Right forelimb (tissue), 1 donor: ENCODE measurements around the gene MSLN.

ENCODE experiments used
- DNase-seq: peaks from one replicate; pipeline ENCODE4 v3.0.0-alpha.2; 2018

The MSLN gene

GRCh38 chr16:778447-778846, 17.9 kb downstream of the MSLN start:
- no peak for DNase-seq

GRCh38 chr16:778909-779527, 18.5 kb downstream of the MSLN start:
- no peak for DNase-seq

DNA sequence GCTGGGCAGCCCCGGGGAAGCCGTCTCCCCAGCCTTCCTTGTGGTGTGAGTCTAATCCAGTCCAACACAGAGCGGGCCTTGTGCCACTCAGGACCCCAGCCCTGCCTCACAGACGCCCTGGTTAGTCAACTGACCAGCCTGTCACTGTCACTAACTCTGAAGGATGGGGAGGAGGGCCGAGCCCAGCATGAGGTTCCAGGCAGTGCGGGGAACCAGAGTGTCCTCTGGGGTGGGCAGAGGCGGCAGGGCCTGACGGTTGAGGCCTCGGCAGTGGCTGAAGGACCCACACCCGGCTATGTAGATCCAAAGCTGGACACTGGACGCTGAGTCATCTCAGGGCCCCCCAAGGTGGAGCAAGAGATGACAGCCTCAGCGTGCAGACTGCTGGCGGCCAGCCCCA, 19.0 kb downstream of the MSLN start:
- DNase-seq: no peak

DNA sequence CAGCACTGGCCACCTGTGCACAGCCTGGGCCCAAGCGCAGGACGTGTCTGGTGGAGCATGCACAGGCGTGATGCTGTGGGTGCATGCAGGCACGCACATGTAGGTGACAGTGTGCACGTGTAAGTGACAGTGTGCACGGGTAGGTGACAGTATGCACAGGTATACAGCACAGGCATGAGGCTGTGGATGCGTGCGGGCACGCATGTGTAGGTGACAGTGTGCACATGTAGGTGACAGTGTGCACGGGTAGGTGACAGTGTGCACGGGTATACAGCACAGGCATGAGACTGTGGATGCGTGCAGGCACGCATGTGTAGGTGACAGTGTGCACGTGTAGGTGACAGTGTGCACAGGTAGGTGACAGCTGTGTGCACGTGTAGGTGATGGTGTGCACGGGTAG, 19.8 kb downstream of the MSLN start:
- DNase-seq: no peak

GRCh38 chr16:781346-782010, 20.9 kb downstream of the MSLN start:
- DNase-seq: no peak

GRCh38 chr16:782258-782657, 21.7 kb downstream of the MSLN start:
- no peak for DNase-seq

GRCh38 chr16:782766-783403, 22.4 kb downstream of the MSLN start:
- no peak for DNase-seq

GRCh38 chr16:783404-784161, 23.0 kb downstream of the MSLN start:
- no peak for DNase-seq

- no peak for DNase-seq
Observed at GRCh38 chr16:784431-784830, 23.9 kb downstream of the MSLN start.

DNA sequence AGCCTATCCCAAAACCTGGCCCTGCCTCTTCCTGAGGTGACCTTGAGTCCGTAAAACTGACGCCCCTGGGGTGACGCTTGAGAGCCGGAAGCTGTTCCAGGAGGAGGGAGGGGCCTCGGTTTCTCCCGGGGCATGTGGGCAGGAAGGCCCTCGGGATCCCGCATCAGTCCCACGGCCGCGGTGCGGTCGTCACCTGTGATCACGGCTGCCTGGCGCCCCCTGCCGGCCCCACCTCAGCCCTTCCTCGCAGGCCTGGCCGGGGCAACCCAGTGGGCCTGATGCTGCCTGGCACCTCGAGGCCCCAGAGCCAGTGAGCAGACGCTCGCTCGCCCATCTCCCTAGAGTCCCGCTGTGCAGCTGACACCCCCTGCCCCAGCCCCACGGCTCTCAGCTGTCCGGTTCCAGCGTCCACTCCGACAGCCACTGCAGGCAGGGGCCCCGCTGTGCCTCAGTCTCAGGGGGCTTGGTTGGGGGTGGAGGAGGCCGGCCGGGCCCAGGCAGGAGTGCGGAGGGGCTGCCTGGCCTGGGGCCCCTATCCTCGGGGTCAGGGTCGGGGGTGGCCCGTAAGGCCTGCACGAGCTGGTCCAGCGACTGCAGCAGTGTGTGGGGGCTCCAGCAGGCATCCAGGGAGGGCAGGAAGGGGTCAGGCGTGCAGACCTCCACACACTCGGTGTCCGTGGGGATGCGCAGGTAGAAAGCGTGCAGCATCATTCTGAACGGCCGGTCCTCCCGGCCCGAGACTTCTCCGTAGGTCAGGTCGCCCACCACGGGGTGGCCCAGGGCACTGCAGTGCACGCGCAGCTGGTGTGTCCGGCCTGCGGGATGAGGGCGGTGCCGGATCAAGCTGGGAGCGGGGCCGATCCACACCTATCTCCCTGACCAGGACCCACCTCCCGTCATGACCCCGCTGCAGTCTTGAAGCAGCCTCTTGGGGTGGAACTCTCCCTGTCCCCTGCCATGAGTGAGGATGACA, 25.3 kb downstream of the MSLN start:
- no peak for DNase-seq

DNA sequence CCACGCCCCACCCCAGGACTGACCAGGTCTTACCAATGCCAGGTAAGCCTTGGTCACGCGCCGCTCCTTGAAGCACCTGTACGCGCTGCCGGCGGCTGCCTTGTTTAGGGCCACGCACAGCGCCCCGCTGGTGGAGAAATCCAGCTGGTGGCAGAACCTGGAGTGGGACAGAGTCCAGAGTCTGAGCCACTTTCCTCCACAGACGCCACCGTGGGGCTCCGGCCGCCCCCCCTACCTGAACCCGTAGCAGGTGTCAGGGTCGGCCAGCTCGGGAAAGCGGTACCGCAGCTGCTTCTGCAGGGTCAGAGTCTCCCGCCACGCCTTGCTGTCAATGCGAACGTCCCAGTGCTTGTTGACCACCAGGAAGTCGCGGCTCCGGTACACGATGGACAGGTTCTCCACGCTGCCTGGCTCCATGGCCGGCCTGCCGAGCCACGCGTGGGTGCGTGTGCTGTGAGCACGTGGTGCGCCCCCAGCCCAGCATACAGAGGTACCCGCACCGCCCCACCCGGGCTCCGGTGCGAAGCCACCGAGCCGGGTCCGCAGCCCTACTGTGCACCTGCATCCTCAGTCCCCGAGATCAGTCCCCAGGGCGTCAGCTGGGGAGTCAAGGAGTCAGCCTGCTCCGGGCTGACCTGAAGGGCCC, 26.9 kb downstream of the MSLN start:
- DNase-seq: no peak

DNA sequence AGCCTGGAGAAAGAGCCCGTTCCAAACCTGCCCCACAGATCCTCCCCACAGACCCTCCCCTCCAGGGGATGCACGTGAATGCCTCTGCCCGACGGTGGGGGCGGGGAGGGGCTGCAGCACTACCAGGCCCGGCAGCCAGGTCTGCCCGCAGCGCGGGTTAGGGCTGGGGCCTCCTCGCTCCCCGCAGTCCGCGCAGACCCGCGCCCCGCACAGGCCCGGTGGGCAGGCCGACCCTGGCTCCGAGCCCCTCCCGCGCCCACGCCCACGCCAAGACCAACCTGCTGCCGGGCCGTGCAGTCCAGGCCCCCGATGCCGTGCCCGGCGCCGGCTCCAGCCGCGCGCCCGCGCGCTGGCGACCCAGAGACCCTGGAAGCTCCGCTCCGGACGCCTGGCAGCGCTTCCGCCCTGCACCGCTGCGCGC, 27.5 kb downstream of the MSLN start, which contains the start of gene RPUSD1:
Gene RPUSD1 (minus strand): TSS at position 404 of the 421 bp plus-strand sequence. CDS start 644 bp downstream, outside the sequence.
- DNase-seq: no peak

DNA sequence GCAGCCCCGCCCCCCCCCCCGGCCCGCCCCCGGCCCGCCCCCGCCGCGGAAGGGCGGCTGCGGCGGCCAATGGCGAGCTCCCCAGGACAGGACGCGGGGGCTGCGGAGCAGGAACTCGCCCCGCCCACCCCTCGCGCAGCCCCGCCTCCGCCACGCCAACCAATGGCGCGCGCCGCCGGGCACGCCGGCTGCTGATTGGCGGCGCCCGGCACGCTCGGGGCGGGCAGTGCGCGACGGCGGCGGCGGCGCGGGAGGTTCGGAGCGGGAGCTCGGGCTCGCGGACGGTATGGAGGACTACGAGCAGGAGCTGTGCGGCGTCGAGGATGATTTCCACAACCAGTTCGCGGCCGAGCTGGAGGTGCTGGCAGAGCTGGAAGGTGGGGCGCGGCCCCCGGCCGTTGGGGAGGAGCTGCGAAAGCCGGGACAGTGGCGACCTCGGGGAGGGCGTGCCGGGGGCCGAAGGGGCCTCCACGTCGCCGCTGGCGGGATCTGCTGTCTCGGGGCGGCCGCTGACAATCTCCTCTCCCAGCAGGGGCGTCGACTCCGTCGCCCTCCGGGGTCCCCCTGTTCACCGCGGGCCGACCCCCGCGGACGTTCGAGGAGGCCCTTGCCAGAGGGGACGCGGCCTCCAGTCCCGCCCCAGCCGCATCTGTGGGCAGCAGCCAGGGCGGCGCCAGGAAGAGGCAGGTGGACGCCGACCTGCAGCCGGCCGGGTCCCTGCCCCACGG, 28.0 kb downstream of the MSLN start, which contains the start of gene CHTF18:
Gene CHTF18 (plus strand): TSS at position 222 of the 728 bp plus-strand sequence. CDS start 65 bp downstream, at position 287.
- peak; percentile 97 for DNase-seq

GRCh38 chr16:789191-789850, 28.8 kb downstream of the MSLN start:
- DNase-seq: no peak

DNA sequence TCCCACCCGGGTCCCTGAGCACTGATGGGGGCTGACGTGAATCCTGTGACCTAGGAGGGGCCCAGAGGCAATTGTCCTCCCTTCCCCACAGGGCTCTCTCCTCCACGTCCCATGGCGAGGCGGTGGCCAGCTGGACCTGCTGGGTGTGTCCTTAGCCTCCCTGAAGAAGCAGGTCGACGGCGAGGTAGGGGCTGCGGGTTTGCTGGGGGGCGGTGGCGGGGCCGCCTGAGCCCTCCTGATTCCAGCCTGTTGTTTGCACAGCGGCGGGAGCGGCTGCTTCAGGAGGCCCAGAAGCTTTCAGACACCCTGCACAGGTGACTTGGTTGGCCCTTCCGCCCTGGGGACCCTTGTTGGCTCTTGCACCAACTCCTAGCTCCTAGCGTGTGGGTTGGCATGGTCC, 29.6 kb downstream of the MSLN start:
- no peak for DNase-seq

DNA sequence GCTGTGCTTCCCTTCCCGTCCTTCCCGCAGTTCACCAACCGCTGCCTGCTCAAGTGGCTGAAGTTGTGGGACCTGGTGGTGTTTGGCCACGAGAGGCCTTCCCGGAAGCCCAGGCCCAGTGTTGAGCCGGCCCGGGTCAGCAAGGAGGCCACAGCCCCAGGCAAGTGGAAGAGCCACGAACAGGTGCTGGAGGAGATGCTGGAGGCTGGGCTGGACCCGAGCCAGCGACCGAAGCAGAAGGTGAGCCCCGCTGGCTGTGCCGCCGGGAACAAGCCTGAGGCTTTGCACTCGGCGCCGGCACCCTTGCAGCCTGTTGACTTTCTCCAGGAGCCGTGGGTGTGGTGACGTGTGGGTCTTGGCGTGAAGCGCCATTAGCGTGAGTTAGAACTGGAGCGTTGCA, 30.6 kb downstream of the MSLN start:
- DNase-seq: no peak

DNA sequence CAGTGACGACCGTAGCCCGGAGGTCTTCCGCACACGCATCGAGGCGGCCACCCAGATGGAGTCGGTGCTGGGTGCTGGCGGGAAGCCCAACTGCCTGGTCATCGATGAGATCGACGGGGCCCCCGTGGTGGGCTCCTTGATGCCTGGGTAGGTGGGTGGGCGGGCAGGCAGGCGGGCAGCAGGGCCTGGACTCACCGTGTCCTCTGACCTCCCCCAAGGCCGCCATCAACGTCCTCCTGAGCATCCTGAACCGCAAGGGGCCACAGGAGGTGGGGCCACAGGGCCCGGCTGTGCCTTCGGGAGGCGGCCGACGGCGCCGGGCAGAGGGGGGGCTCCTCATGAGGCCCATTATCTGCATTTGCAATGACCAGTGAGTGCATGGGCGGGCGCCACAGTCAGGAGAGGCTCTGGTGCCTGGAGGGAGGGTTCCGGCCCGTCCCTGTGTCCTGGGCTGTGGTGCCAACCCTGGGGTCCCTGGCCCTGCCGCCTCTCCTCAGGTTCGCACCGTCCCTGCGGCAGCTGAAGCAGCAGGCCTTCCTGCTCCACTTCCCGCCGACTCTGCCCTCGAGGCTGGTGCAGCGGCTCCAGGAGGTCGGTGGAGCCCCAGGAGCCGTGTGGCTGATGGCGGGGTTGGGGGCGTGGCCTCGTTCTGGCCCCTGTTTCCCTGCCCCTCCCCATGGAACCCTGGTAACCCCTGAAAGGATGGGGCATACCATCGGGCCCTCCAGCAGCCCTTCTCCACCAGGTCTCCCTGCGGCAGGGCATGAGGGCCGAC, 31.9 kb downstream of the MSLN start:
- DNase-seq: no peak

DNA sequence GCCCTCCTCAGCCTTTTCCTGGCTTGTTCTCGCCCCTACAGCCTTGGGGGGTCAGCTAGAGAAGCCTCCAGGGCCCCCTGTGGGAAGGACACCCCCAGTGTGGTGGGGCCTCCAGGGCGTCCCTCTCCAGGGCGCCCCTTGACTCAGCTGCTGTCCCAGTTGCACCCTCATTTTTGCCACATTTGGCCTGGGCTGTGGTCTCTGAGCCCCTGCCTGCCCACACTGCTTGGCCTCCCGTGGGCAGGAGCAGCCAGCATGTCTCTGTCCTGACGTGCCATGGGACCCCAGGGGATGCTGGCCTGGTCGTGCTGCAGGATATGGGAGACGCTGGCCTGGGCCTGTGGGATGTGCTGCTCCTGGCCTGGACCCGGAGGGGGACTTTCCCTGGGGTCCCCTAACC, 32.9 kb downstream of the MSLN start:
- no peak for DNase-seq

DNA sequence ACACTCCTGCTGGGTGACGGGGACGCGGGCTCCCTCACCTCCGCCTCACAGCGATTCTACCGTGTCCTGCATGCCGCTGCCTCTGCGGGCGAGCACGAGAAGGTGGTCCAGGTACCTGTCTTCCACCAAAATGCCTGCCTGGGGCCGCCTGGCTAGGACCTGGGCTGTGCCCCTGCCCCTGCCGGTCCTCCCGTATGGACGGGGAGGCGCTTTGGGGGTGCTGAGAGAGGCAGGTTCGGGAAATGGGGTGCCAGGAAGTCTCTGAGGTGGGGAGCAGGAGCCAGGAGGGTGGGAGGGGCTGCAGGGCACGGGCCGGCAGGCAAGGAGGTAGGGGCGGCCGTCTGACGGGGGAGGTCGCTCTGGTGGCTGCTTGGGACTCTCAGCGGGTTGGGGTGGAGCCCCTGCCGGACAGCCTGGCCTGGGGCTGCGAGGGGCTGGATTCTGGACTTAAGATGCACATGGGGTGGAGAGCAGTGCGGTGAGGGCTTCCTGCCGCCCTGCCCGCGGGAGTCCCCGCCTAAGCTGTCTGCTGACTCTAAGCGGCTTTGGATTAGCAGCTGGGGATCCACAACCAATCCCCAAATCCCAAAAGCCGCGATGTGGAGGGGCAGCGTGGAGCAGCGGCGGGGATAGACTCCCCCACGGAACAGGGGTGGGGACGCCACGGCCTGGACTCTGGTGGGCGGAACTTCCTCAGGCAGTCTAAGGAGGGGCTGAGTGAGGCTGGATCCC, 33.7 kb downstream of the MSLN start:
- DNase-seq: no peak
